HG03175 (cell line): ENCODE results near the gene GJB6.
"Not testable (repeated sequence)": the region's sequence is repeated elsewhere in the genome, so short reads cannot be mapped to it uniquely, and the experiment has no call there.

Experiments
- ATAC-seq: cut with Tn5 transposase; IDR thresholded peaks from one replicate; pipeline ENCODE4 v1.9.1; 2021; ENCODE audit warnings: mild to moderate bottlenecking, moderate library complexity; ENCODE audit not compliant: unreplicated experiment

GJB6 gene

DNA sequence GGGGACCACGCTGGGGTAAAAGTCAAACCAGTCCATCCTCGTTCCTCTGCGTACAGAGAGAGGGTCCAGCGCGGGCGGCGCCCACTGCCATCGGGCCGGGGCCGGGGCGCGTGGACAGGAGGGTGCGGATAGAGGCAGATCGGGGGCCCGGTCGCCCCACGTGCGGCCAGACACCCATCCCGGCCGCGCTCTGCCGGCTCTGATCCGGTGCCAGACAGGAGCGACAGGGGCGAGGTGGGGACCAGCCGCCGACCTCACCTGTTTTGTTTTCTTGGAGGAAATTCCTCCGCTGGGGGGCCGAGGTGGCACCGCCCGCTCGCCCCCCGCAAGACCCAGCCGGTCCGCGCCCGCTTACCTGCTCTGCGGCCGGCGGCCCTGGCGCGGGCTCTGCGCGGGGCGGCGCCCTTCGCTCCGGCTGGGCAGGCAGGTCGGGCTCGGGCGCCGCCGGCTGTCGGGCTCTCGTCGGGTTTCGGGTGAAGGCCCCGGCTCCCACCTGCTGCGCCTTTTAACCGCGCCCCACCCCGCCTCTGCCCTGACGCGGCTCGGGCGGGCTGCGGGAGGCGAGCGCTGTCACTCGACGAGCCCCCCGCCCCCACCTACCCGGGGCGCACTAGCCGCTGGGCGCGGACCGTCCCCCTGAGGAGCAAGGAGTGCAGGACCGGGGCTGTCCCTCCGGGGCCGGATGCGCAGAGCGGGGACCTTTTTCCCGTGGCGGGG lies at the start of gene GJB6:
GJB6 (minus strand) TSS at position 481 of the 717 bp plus-strand sequence. CDS start 8,839 bp downstream, outside the sequence.
- no peak for ATAC-seq

- ATAC-seq: not testable (repeated sequence)
Measured at GRCh38 chr13:20276901-20277300, 44.8 kb upstream of the GJB6 start.

- ATAC-seq: no peak
Measured at GRCh38 chr13:20274466-20274865, 42.3 kb upstream of the GJB6 start.

GRCh38 chr13:20272588-20273171 lies 40.6 kb upstream of the GJB6 start:
- no peak for ATAC-seq

- ATAC-seq: no peak
Measured at GRCh38 chr13:20272104-20272503, 40.0 kb upstream of the GJB6 start.

DNA sequence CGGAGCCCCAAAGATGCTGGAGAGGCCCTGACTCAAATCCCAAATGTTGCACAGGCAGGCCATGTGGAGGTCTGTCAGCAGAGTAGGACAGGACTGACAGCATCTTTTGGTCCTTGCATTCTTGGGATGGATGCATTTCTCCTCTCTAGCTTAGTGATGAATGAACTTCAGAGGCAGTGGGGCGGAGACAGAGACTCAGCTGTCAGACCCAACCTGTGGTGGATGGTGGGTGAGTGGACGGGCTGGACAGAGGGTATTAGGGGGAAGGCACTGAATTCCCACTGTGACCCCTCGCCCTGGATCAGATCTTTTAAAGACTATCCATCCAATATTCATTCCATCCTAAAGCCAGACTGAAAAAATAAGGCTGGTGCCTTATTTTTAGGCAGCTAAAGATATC lies 39.3 kb upstream of the GJB6 start:
- ATAC-seq: no peak

DNA sequence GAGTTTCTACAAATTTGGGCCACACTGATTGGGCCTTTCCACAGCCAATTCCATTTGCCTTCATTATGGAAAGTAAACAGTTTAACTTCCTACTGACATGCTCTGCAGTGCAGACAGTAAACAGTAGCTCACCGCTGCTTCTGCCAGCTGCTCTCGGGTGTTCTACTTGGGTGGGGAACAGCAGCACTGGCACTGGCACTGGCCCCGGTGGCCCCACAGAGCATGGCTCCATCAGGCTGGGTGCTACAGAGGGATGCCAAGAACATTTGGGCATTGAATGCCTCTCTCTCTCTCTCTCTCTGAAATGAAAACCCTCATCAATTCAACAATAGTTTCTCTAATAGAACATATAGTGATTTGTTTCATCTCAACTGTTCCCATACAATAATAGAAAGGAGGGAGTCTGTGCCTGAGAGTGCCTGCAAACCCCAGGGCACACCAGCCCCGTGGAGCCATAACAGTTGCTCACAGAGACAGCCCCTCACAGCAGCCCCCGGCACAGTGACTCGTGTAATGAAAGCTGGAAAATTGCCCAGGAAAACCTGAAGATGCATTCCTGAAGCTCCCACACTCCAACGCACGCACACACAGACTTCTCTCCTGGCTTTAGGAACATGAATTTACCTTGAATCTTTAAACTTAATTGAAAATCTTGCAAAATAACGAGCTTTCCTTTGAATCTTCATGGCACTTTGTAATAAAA lies 38.2 kb upstream of the GJB6 start:
- no peak for ATAC-seq

DNA sequence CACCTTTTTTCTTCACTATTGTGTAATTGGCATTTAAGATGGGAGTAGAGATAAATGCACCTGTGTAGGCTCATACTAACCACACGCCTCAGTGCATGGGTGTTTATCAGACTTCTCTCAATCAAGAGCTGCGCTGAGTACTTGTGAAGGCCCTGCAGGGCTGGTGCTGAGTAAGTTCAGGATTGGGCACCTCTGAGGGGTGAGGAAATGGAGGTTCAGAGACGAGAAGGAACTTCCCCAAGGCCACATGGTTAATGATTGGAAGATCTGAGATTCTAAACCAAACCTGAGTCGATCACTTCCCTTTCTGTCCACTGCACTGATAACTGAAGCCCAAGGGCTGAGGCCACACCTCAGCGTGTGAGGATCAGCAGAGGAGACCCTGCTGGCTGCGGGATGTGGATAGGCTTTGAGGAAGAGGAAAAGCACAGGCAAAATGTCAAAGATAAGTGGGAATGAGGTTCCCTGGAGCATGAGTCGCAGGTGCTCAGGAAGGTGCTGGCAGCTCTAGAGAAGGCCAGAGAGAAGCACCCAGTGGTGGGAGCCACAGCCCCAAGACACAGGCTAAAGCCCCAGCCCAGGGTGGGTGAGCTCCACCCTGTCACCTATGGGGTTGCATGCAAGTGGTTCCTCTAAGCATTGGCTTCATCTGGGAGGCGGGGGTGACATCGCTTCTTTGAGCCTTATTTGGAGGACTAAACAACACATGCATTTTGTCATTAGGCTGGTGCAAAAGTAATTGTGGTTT lies 32.3 kb upstream of the GJB6 start:
- peak; percentile 99 for ATAC-seq

- no peak for ATAC-seq
Measured at GRCh38 chr13:20263393-20264044, 31.4 kb upstream of the GJB6 start.

DNA sequence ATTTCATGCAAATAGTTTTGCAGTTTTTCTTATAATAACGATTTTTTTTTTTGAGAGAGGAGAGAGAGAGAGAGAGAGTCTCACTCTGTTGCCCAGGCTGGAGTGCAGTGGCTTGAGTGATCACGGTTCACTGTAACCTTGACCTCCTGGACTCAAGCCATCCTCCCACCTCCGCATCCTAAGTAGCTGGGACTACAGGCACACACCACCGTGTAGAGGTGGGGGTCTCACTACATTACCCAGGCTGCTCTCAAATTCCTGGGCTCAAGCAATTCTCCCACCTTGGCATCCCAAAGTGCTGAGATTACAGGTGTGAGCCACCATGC lies 26.8 kb upstream of the GJB6 start:
- no peak for ATAC-seq

DNA sequence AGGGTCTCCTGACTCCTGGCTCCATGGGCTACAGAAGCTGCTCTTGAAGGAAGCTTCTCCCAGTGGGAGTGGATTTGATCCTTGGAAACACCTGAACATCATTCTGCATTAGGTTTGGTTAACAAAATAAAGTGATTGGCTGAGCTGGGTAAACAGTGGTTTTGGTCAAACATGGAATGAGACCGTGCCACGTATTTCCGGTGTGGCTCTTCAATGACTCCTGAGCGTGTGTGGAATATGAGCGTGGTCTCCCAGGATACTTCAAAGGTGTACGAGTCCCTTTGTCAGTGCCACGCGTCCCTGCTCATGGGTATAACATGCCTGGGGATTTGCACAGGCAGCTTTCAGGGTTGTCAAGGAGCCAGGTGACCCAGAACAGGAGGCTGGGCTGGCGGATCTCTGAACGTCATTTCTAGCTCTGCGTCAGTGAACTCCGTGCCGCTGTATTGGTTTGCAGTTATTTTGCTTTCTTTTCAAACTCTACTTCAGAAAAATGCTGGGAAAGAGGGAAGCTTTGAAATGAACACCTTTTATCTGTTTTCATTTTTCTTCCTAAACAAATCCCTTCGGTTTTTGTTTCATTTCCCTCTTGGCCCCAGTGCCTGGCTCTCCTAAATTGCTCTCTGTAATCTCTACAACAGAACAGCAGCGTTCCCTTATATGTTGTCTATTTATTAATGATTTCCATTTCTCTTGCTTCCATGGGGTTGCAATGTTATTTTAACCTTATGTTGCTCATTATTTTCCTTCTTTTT lies 26.3 kb upstream of the GJB6 start:
- no peak for ATAC-seq

GRCh38 chr13:20254076-20254475 lies 22.0 kb upstream of the GJB6 start:
- no peak for ATAC-seq

DNA sequence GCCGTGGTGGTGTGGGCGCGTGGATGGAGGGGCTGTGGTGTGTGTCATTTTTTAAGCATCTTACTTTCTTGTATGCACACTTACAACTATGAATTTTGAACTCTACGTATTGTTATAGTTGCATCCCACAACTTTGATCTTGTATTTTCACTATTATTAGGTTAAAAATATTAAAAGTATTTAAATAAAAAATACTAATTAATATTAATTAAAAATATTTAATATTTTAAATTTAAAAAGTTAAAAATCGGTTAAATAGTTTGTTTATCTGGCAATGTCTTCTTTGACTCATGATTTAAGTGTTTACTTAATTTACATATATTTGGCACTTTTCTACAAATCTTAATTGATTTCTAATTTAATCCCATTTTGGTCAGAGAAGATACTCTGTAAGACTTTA lies 17.8 kb upstream of the GJB6 start:
- no peak for ATAC-seq

- ATAC-seq: no peak
Measured at GRCh38 chr13:20247963-20248362, 15.8 kb upstream of the GJB6 start.

- ATAC-seq: no peak
Measured at GRCh38 chr13:20247403-20247802, 15.3 kb upstream of the GJB6 start.

DNA sequence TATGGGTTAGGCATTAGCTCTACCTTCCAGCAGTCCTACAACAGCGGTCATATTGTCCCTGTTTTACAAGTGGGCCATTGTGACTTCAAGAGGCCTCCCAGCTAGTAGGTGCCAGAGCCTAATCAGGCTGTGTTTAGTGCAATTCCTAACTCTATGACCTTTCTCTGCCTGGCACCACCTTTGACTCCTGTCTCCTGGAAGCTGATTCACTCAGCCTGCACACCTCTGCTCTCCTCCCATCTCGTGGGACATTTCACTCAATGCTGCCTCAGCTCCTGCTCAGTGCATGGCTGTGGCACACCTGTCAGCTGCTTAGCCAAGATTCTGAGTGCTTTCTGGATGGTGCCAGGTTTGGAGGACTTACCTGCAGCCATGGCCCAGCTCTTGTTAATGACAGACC lies 9.5 kb upstream of the GJB6 start:
- ATAC-seq: no peak

- ATAC-seq: no peak
Measured at GRCh38 chr13:20239748-20240147, 7.6 kb upstream of the GJB6 start.

- ATAC-seq: no peak
Measured at GRCh38 chr13:20232556-20233277, 598 bp upstream of the GJB6 start.

GRCh38 chr13:20230913-20231838 lies 943 bp downstream of the GJB6 start:
- ATAC-seq: no peak
